AG04449 (cell line): Measurements from ENCODE around the gene DERL2.

Source experiments
- CTCF ChIA-PET: fragments of 350-600 bp; formaldehyde crosslinking; extraction: SDS; loops from one replicate; lab custom pipeline; 2021; ENCODE audit warnings: antibody characterized with exemption; lab: Yijun Ruan, JAX
- POLR2A ChIA-PET: fragments of 400-600, 350-600 bp; formaldehyde crosslinking; extraction: SDS; loops from one replicate; lab custom pipeline; 2020; ENCODE audit warnings: antibody characterized with exemption, inconsistent platforms; lab: Yijun Ruan, JAX
- DNase-seq: peaks from one replicate; pipeline ENCODE4 v3.0.0-alpha.2; 2010; ENCODE audit warnings: low read depth, low spot score
- H3K4me3 ChIP-seq: 2 replicates; pipeline ENCODE4 v1.5.1; 2011; ENCODE audit warnings: low read depth, mild to moderate bottlenecking, control low read depth, low read length
- TF ChIP-seq, protein P1 (sequence below): IDR thresholded peaks from one replicate; pipeline ENCODE4 v1.5.1; 2011; ENCODE audit warnings: mild to moderate bottlenecking, moderate library complexity, low read length, control low read depth, inconsistent platforms; ENCODE audit not compliant: insufficient read depth; ENCODE audit errors: missing control alignments

Gene DERL2

DNA sequence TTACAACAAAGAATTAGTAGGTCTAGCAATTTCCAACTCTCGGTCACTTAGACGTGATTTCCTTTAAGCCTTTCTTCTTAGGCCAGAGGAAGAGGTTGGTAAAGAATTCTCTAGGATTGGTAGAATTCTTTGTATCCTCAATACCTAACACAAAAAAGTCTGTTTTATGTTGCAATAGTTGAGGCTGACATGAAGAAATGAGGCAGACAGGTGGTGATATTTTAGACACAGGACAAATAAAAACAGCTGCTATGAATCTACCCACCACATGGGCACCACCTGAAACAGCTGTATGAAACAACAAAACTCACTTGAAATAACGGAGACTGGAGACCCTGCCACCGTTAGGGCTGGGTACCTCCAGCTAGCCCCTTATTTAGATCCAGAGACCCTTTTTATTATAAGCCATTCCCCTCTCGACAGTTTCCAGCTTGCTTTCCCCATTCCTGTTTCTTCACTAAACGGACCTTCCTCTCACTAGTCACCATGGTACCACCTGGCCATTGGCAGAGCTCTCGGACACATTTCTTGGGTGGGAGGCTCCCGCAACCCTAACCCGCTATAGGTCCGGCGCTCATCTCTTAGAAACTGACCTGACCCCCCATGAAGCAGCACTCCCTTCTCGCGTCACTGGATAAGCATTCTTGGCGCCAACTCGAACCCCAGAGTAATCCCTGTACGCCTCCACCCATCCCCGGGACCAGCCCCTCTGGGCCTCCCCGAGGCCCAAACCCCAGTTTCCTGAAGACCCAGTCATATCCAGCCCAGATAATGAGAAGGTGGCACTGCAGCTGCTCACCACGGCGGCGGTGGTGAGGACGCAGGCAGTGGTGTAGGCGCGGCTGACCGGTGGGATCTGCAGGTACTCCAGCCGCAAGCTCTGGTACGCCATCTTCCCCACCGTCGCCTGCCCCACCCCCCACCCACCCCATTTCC, at the start of gene DERL2:
DERL2 (minus strand) TSS at position 909 of the 936 bp plus-strand sequence; CDS start at position 892, 17 bp downstream.
- H3K4me3 ChIP-seq, result peak within 1 kb of the TSS; percentile 86
- DNase-seq, result no peak
- TF ChIP-seq, protein P1, sequence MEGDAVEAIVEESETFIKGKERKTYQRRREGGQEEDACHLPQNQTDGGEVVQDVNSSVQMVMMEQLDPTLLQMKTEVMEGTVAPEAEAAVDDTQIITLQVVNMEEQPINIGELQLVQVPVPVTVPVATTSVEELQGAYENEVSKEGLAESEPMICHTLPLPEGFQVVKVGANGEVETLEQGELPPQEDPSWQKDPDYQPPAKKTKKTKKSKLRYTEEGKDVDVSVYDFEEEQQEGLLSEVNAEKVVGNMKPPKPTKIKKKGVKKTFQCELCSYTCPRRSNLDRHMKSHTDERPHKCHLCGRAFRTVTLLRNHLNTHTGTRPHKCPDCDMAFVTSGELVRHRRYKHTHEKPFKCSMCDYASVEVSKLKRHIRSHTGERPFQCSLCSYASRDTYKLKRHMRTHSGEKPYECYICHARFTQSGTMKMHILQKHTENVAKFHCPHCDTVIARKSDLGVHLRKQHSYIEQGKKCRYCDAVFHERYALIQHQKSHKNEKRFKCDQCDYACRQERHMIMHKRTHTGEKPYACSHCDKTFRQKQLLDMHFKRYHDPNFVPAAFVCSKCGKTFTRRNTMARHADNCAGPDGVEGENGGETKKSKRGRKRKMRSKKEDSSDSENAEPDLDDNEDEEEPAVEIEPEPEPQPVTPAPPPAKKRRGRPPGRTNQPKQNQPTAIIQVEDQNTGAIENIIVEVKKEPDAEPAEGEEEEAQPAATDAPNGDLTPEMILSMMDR, result no peak
- ChIA-PET POLR2A (interaction anchor here (1.0 to 1.5 kb wide), 6 partner anchors 14 to 41 kb away, joined by 4 to 7 read pairs (median 5); partner anchors contain the start of gene DHX33), CTCF (interaction anchor here (1.0 to 2.8 kb wide), 8 partner anchors 12 to 235 kb away, joined by 3 to 11 read pairs (median 4); partner anchors contain the start of gene C1QBP)

DNA sequence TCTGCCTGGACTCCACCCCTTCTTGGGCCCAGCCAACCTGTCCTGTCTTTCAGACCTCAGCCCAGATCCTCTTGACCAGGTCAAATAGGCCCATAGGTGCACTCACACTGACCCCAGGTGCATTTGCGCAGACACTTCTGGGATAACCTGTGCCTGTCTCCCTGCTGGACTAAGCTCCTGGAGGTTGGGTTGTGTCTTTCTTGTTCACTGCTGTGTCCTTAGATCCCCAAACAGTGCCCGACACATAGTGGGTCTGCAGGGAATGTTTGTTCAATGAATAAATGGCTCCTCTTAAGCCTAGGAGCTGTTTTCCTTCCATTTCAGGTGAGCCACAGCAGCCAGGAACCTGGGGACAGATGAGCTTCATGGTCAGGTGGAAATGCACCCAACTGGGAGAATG, 49.5 kb upstream of the DERL2 start:
- ChIA-PET CTCF (no interaction called here), POLR2A (no interaction called here)
- TF ChIP-seq, protein P1, result no peak
- no peak overlapping the region for H3K4me3 ChIP-seq
- no peak for DNase-seq

DNA sequence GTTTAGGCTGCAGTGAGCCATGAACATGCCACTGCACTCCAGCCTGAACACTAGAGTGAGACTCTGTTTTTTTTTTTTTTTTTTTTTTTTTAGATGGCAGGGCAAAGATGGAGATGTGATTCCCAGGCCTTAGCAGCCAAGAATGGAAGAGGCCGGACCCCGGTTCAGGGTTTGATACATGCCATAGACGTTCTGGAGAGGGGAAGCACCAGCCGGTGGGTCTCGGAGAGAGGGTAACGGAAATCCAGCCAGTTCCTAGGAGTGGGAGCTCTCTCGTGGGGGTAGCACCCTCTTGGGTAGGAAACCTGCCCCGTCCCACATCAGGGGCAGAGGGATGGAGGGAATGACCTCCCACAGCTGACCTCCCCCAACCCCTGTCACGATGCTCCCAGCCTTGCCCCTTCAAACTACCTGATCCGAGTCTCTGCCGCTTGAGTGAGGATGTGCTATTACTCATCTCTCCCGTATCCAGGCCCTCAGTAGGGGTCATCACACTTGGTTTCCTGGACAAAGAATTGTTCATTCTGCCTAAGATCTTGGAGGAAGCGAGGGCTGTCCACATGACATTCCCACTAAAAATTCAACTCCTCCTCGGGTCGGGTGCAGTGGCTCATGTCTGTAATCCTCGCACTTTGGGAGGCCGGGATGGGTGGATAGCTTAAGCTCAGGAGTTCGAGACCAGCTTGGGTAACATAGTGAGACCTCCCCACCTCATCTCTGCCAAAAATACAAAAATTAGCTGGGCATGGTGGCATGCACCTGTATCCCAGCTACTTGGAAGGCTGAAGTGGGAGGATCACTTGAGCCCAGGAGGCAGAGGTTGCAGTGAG, 47.7 kb upstream of the DERL2 start:
- POLR2A ChIA-PET, result no interaction called here
- TF ChIP-seq, protein P1, result no peak
- H3K4me3 ChIP-seq, result no peak overlapping the region
- DNase-seq, result no peak
- CTCF ChIA-PET, result no interaction called here

DNA sequence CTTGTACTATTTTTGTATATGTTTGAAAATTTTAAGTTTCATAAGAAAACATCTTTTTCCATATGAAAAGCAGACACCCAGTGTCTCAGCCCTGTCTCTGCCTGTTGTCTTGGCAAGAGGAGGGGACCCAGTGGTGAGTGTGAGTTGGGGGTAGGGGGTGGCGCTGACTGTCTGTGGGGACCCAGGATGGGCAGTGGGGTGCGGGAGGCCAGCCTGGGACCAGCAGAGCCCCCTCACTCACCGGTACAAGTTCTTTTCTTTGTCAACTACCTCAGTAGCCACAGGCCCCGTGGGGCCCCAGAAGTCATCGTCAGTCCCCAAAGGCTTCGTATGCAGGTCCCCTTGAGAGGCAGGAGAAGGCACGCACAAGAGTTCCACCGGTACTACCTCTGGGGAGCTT, 46.6 kb upstream of the DERL2 start:
- TF ChIP-seq, protein P1, result no peak

DNA sequence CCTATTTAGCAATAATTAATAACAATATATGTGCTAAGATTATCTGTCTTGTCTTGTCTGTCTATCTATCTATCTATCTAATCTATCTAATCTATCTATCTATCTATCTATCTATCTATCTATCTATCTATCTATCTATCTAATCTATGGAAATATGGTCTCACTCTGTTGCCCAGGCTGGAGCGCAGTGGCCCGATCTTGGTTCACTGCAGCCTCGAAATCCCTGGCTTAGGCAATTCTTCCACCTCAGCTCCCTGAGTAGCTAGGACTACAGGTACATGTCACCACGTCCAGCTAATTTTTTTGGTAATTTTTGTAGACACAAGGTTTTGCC, 45.1 kb upstream of the DERL2 start:
- TF ChIP-seq, protein P1, result no peak
- CTCF ChIA-PET, result no interaction called here
- DNase-seq, result no peak
- POLR2A ChIA-PET, result no interaction called here
- no peak overlapping the region for H3K4me3 ChIP-seq

More for the DNA sequence above, 46.6 kb upstream of the DERL2 start:
- ChIA-PET POLR2A (interaction anchor here (0.6 kb wide), 1 partner anchor 40 kb away, joined by 3 read pairs; no protein-coding TSS in a partner anchor), CTCF (interaction anchor here (1.2 kb wide), 1 partner anchor 31 kb away, joined by 3 read pairs; no protein-coding TSS in a partner anchor)
- no peak overlapping the region for H3K4me3 ChIP-seq
- DNase-seq, result no peak
